MCF 10A (cell line): ENCODE data around the gene GOLPH3. TPM values are rescaled to one million over a fixed set of nuclear protein-coding genes. Genes with fewer than 3 reads are reported as not detected.
"Not testable (repeated sequence)": the region's sequence is repeated elsewhere in the genome, so short reads cannot be mapped to it uniquely, and the experiment has no call there.

Source experiments
- BruUV-seq: library from RNA; stranded (reverse); fragments of 400-500 nt; replicated peaks from 2 replicates; lab custom pipeline; 2021; lab: Mats Ljungman, UMichigan
- CTCF ChIA-PET: fragments of 300-600 bp; sonication (Branson Sonifier 250); formaldehyde crosslinking; extraction: SDS; loops from one replicate; lab custom pipeline; 2021; ENCODE audit warnings: antibody characterized with exemption, inconsistent platforms; lab: Yijun Ruan, JAX
- POLR2A ChIA-PET: fragments of 300-600, 350-650 bp; sonication (Branson Sonifier 250); formaldehyde crosslinking; extraction: SDS; loops from one replicate; lab custom pipeline; 2020; ENCODE audit warnings: antibody characterized with exemption, inconsistent platforms; lab: Yijun Ruan, JAX
- DNase-seq: peaks from one replicate; pipeline ENCODE4 v3.0.0-alpha.2; 2018; ENCODE audit not compliant: unreplicated experiment
- H3K27ac Mint-ChIP-seq: one replicate; pipeline ENCODE4 v1.8.0; 2022; ENCODE audit warnings: mild to moderate bottlenecking, low read depth, mixed read lengths; ENCODE audit not compliant: unreplicated experiment
- H3K27me3 Mint-ChIP-seq: one replicate; pipeline ENCODE4 v1.8.0; 2022; ENCODE audit warnings: mixed read lengths; ENCODE audit not compliant: insufficient read depth, unreplicated experiment
- H3K36me3 Mint-ChIP-seq: one replicate; pipeline ENCODE4 v1.8.0; 2022; ENCODE audit warnings: mild to moderate bottlenecking, moderate library complexity, mixed read lengths; ENCODE audit not compliant: insufficient read depth, unreplicated experiment
- H3K4me1 Mint-ChIP-seq: one replicate; pipeline ENCODE4 v1.8.0; 2022; ENCODE audit warnings: mixed read lengths; ENCODE audit not compliant: insufficient read depth, unreplicated experiment
- H3K4me3 Mint-ChIP-seq: one replicate; pipeline ENCODE4 v1.8.0; 2022; ENCODE audit warnings: mild to moderate bottlenecking, moderate library complexity, mixed read lengths; ENCODE audit not compliant: unreplicated experiment
- H3K9me3 Mint-ChIP-seq: one replicate; pipeline ENCODE4 v1.8.0; 2022; ENCODE audit warnings: mixed read lengths; ENCODE audit not compliant: unreplicated experiment
- CTCF ChIP-seq: fragments of 200-600 bp; IDR thresholded peaks from one replicate; pipeline ENCODE4 v1.8.0; 2022; ENCODE audit warnings: antibody characterized with exemption, mild to moderate bottlenecking; ENCODE audit not compliant: unreplicated experiment
- intact Hi-C: fragments of 100-400 bp; cut with micrococcal nuclease; formaldehyde crosslinking; loops from 2 replicates; pipeline ENCODE4 v1.14.1; 2022
- total RNA-seq: library from RNA; stranded (reverse); gene quantifications from 2 replicates; pipeline ENCODE4 v1.2.3, GENCODE V29; 2022

GOLPH3 gene
- total RNA-seq, 1 experiment from 2014 or later, result 89.6 TPM

- intact Hi-C loops, result no loop called here
- POLR2A ChIA-PET, result interaction anchor here (0.9 kb wide), 1 partner anchor 9 kb away, joined by 3 read pairs; no protein-coding TSS in a partner anchor
- TF ChIP-seq CTCF, result no peak
Measured at GRCh38 chr5:32083981-32084430, 90.1 kb downstream of the GOLPH3 start.

GRCh38 chr5:32082701-32083100 is 91.4 kb downstream of the GOLPH3 start:
- no peaks in the 10 kb centered on the region for H3K9me3 Mint-ChIP-seq
- CTCF ChIA-PET, result interaction anchor here (0.6 to 1.2 kb wide), 2 partner anchors 10 to 226 kb away, joined by 3 to 6 read pairs; no protein-coding TSS in a partner anchor
- POLR2A ChIA-PET, result no interaction called here

More at GRCh38 chr5:32083981-32084430, 90.1 kb downstream of the GOLPH3 start:
- Mint-ChIP-seq H3K36me3 (peaks cover 74% of the 10 kb centered on the region), H3K27me3 (no peaks in the 10 kb centered on the region), H3K27ac (no peak overlapping the region), H3K4me3 (no peak overlapping the region), H3K4me1 (no peaks in the 10 kb centered on the region), H3K9me3 (no peaks in the 10 kb centered on the region)
- CTCF ChIA-PET, result interaction anchor here (0.8 to 1.4 kb wide), 3 partner anchors 9 to 259 kb away, joined by 3 to 6 read pairs (median 4); no protein-coding TSS in a partner anchor
- no TSS peak for BruUV-seq
- no peak for DNase-seq

GRCh38 chr5:32080565-32080964 is 93.6 kb downstream of the GOLPH3 start:
- BruUV-seq, H3K4me3 Mint-ChIP-seq, DNase-seq, H3K9me3 Mint-ChIP-seq, H3K27ac Mint-ChIP-seq, H3K27me3 Mint-ChIP-seq, POLR2A ChIA-PET, H3K4me1 Mint-ChIP-seq, intact Hi-C loops: not testable (repeated sequence)
- H3K36me3 Mint-ChIP-seq, result peaks cover 72% of the 10 kb centered on the region
- CTCF ChIA-PET, result interaction anchor here (0.7 to 4.1 kb wide), 3 partner anchors 12 to 255 kb away, joined by 4 to 18 read pairs (median 15); no protein-coding TSS in a partner anchor

More at GRCh38 chr5:32082701-32083100, 91.4 kb downstream of the GOLPH3 start:
- intact Hi-C loops, result no loop called here
- TF ChIP-seq CTCF, result no peak
- H3K4me1 Mint-ChIP-seq, result no peaks in the 10 kb centered on the region
- H3K36me3 Mint-ChIP-seq, result peaks cover 73% of the 10 kb centered on the region
- no peak overlapping the region for H3K27ac Mint-ChIP-seq
- H3K27me3 Mint-ChIP-seq, result no peaks in the 10 kb centered on the region
- no TSS peak for BruUV-seq
- no peak for DNase-seq
- H3K4me3 Mint-ChIP-seq, result no peak overlapping the region

- H3K4me1 Mint-ChIP-seq, POLR2A ChIA-PET, H3K27ac Mint-ChIP-seq, H3K27me3 Mint-ChIP-seq, BruUV-seq, H3K4me3 Mint-ChIP-seq, H3K9me3 Mint-ChIP-seq, DNase-seq: not testable (repeated sequence)
- H3K36me3 Mint-ChIP-seq, result peaks cover 63% of the 10 kb centered on the region
- CTCF ChIA-PET, result interaction anchor here (0.6 to 6.8 kb wide), 7 partner anchors 14 to 252 kb away, joined by 3 to 193 read pairs (median 5); no protein-coding TSS in a partner anchor
- intact Hi-C loops, result loop anchor here (5.0 kb wide), 1 partner anchor 497 kb away; no protein-coding TSS in a partner anchor
Measured at GRCh38 chr5:32078855-32079254, 95.3 kb downstream of the GOLPH3 start.
